ENCODE data around the gene GUK1.

The GUK1 gene

DNA sequence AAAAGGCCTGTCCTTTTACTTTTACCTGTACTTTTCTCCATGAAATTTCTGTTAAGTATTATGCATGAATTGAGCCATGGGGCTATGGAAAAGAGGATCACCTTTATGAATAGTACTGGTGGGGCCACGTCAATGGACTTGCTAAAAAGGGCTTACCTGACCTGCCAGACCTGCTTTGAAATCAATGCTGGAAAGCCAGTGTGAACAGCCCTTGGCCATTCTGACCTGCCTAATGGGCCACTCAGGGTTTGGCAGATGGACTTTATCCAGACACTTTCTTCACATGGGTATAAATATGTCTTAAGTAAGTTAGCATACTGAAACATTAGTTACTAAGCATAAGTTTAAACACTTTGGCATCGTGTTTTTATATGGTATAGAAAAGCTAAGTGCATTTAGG is 8.3 kb upstream of the GUK1 start:
- no peak for DNase-seq

DNA sequence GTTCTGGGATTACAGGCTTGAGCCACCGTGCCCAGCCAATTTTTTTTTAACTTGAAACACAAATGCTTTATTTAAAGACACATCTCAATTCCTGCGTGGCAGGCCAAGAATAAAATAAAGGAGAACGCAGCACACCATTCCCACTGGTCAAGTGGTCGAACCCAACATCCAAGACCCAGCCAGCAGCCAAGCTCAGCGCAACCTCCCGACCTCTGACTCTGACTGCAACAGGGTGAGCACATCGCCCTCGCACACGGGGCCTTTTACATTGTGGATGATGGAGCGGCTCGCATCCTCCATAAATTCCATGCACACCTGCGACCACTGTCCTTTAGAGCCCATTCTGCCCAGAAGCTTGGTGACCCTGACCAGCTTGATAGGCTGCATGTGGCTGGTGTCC is 5.5 kb upstream of the GUK1 start:
- DNase-seq = no peak

DNA sequence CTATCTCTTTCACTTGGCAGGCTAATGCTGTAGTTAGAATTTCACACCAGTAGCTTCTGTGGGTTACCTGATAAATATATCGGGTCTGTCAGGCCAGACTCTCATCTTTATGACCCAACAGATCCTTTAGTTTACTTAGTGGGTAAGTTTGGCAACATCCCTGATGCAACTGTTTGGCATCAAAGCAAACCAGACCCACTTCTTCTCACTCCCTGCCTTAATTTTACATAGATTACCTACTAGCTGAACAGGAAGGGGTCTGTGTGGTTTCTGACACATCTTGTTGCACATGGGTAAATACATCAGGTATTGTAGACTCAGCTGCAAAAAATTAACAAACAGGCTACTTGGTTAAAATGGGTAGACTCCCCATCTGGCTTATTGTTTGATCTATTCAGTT is 3.2 kb upstream of the GUK1 start:
- DNase-seq = no peak

DNA sequence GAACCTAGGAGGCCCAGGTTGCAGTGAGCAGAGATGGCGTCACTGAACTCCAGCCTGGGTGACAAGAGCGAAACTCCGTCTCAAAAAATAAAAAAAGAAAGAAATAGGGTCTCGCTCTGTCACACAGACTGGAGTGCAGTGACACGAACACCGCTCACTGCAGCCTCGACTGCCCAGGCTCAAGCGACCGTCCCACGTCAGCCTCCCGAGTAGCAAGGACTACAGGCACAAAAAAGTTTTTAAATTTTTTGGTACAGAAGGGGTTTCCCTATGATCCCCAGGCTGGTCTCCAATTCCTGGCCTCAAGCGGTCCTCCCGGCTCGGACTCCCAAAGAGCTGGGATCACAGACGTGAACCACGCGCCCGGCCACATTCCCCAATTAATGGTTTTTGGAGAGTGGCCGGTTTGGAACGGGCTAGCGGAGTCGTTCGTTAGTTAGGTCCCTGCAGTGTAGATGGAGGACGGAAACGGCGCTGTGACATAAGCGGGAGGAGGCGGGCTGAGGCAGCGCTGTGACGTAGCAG is 611 bp upstream of the GUK1 start:
- DNase-seq = no peak

DNA sequence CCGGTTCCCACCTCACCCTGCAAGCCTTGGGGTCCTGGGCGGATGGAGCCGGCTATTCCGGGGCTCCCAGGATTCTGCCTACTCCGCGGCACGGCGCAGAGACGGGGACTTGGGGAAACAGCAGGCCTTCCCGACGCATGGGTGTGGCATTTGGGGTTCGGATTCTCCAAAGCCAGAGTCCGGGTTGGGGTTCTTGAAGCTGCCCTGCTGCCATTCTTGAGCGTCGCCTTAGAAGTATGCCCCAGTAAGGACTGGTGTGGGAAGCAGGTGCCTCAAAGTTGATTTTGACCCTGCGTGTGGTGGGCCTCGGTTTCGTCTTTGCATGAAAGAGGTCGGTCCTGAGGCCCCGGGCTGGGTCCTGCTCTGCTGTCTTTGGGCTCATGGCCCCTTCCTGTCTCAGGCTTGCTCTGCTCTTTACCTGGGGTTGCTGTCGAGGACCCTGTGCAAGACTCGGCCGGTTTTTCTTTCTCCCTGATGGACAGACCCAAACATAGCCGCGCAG is 696 bp downstream of the GUK1 start:
- no peak for DNase-seq

DNA sequence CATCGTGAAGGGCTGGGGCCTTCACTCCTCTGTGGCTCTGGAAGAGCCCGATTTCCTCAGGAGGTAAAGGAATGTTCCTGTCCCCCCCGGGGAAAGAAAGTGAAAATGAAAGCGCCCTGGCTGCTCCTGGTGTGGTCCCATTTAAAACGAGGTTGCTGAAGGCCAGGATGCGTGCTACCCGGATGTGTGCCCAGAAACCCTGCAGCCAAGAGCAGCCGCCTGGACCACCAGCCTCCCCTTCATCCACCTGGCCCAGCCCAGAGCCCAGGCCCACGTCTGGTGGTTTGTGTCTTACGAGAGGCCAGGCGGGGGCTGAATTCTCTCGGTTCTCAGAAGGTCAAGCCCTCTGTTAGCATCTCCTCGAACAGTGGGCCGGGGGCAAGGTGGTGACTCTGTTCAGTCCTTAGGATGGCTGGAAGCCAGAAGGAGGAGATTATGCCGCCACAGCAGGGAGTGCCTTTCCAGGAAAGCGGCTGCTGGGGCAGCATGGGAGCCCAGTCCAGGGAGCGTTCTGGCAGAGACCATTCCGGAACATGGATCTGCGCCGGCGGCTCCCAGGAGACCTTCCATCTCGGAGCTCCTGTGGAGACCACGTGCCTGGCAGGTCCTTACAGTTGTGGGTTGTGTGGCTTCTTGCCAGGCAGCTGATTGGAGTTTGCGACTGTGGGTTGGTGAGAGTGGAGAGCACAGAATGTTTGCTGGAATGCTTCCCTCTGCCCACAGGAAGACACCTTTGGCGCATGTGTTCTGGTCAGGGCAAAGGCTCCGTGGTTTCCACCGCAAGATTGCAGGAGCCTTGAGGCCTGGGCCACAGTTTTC is 1.4 kb downstream of the GUK1 start:
- no peak for DNase-seq

DNA sequence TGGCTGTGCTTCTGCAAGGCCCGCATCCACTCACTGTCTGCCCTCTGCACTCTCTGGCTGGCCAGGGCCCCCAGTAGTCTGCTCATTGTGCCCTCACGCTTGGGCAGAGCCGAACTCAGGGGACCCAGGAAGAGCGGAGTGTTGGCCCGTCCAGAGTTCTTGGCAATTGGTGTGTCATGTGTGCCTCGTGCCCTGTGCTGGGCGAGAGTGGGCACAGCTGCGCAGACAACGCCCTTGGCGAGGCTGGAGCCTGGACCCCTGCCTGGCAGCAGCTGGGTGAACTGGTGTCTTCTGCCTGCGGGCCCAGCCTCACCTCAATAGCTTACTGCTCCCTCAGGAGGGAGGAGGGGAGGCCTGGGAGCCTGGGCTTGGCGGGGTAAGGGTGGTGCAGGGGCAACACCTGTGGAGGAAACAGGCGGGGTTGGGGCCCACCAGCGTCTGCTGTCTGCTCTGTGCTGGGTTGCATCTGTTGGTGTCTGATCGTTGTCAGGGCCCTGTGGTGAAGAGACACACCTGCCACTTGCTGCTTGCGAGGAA is 2.1 kb downstream of the GUK1 start:
- DNase-seq = no peak

DNA sequence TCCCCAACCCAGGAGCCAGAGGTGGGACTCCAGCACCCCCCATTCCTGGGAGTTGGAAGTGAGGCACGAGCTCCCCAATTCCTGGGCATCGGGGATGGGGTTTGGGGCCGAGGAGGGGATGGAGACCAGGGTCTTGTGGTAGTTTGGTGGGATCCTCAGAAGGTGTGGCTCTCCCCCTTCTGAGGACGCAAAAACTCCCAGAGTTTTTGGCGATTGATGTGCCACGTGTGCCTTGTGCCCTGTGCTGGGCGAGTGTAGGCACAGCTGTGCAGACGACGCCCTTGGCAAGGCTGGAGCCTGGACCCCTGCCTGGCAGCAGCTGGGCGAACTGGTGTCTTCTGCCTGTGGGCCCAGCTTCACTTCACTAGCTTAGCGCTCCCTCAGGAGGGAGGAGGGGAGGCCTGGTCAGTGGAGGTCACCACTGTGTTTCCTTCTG is 2.6 kb downstream of the GUK1 start:
- no peak for DNase-seq

DNA sequence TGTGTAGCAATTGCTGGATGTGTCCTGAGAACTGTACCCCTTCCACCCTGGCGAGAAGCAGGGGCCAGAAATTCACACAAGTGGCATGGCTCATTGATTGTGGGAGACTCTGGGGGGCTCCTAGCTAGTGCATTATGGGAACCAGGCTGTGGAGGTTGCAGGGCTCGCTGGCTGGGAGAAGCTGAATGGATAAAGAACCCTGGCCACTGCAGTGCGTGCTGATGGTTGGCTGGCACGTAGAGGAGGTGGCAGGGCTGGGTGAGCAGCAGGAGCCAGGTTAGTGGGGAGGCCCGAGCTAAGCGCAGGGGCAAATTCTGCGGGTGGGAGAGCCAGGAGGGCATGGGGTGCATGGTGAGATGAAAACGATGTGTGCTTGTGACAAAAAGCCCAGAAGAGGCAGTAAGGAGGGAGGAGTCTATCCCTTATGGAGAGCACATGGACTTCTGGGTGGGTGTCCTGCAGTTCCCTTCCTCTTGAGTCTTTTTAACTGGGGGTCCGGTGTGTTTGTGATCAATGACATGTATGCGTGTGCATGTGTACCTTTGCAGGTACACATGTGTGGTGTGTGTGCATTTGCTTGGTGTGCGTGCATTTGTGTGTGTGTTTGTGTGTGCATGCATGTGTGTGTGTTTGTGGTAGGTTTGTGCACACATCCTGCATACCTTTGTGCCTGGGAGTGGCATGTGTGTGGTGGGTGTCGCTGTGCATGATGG is 3.6 kb downstream of the GUK1 start:
- no peak for DNase-seq

DNA sequence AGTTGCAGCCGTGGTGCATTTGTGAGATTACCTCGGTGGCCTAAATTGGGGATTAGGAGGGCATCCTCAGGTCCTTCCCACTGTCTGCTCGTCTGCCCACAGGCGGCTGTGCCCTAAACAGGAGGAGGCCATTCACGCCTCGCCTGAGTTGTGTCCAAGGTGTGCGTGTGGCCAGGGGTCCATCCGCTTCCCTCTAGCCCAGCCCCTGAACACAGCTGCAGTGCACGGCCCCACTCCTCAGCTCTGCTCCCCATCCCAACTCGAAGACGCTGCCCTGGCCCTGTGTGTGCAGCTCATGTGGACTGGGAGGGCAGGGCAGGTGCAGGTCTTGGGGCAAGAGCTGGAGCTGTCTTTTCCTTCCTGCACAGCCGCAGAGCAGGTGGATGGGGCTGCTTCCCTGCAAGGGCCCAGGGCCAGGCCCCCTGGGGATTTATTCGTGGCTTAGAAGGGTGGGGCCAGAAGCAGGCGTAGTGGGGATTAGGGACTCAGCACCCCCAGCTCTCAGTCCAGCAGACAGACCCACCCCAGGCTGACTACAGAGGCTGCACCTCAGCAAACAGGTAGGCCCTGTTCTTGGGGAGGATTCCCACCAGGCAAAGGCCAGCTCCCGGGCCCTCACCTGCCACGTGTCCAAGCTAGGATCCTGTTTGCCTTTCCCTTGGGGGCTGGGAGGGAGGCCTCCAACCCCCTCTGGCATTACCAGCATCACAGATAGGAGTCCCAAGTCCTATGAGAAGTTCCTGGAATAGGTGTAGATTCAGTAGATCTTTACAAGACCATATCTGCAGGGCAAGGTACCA is 4.3 kb downstream of the GUK1 start:
- DNase-seq = no peak

DNA sequence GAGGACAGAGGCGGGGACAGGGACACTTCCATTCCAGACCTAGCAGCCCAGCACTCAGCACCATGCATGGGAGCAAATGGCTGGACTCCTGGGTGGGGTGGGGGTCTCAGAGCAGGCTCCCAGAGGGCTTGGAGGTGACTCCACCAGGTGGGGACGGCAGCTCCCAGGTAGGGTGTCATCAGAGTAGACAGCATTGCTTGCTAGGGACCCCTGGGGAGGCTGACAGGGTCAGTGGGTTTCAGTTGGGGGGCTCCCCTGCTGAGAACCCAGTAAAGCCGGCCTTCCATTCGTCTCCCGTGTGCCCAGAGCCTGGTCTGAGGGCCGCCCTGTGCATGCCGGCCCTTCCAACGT is 4.9 kb downstream of the GUK1 start:
- no peak for DNase-seq

DNA sequence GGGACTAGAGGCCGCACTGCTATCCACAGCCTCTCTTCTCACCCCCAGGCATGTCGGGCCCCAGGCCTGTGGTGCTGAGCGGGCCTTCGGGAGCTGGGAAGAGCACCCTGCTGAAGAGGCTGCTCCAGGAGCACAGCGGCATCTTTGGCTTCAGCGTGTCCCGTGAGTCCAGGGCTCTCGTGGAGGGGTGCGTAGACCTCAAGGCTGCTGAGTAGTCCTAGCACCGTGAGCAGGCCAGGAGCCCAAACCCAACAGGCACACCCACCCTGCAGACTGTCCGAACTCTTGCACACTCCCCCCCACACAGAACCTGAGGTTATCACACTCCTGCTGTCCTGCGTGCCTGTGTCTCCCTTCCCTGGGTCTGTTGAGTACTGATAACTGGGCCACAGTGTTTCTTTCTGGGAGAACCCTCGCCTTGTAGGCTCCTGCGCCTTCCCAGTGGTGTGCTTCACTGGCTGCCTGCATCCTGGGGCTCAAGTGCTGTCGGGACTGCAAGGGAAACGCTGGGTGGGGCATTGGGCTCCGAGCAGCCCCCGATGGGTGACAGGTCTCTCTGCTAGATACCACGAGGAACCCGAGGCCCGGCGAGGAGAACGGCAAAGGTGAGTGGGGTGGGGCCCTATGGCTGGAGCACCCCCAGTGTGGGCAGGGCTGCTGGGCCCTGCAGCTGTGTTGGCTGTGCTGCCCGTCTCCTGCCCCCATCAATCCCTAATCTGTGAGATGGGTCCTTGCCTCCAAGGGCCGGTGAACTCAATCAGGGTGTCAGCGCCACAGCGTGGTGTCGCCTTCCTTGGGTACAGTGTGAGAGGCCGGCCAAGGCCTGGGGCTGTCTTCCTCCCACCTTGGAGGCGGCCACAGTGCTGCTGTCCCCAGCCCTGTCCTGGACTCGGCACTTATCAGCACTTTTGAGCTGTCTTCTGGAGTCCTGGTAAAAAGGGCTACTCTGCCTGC is 5.7 kb downstream of the GUK1 start:
- DNase-seq = no peak

DNA sequence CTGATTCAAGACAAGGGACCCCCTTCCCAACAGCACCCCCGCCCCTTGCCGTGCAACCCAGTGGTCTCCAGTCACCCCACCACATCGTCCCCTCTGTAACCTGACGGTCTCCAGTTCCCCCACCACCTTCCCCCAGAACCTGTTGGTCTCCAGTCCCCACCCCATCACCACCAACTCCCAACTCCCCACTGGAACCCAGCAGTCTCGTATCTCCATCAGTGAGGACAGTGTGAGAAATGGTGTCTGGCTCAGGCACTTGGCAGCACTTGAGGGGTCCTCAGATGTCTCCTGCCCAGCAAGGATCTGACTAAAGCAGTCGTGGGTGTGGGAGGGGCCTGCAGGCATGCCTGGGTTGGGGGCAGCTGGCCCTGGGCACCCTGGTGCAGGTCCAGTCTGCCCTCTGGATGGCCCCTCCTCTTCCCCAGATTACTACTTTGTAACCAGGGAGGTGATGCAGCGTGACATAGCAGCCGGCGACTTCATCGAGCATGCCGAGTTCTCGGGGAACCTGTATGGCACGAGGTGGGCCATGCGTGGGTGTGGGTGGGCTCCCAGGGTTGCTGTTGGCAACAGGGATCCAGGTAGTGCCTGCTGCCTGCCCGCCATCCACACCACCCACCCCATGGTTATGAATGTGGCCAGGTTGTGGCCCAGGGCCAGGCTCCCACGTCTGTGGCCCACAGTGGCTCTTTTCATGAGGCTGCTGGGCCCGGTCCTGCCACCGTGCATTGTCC is 6.5 kb downstream of the GUK1 start:
- no peak for DNase-seq

DNA sequence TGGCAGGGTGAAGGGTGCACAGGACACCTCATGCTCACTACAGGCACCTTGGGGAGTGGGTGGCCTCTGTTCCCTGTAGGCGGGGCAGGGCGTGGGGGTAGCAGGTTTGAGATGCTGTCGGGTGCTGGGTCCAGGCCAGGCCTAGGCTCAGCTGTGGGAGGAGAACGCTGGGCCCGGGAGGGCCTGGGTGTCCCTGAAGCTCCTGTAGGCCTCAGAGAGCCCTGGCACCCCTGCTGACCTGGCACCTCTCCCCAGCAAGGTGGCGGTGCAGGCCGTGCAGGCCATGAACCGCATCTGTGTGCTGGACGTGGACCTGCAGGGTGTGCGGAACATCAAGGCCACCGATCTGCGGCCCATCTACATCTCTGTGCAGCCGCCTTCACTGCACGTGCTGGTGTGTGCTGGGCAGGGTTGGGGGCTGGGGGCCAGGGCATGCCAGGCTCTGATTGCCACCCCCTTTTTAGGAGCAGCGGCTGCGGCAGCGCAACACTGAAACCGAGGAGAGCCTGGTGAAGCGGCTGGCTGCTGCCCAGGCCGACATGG is 7.1 kb downstream of the GUK1 start:
- no peak for DNase-seq

DNA sequence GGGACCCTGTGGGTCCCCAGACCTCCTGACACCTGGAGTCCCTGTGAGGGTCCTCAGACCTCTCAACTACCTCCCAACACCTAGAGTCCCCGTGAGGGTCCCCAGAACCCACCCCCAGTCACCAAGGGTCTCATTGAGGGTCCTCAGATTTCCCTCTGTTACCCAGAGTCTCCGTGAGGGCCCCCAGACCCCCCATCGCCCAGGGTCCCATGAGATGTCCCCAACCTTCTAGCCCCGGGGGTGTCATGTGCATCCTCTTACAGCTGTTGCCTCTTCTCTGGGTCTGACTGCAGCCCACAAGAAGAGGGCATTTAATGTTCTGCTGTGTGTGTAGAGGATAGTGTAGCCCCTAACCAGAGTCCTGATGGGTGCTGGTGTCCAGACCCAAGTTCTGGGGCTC is 7.7 kb downstream of the GUK1 start:
- no peak for DNase-seq

DNA sequence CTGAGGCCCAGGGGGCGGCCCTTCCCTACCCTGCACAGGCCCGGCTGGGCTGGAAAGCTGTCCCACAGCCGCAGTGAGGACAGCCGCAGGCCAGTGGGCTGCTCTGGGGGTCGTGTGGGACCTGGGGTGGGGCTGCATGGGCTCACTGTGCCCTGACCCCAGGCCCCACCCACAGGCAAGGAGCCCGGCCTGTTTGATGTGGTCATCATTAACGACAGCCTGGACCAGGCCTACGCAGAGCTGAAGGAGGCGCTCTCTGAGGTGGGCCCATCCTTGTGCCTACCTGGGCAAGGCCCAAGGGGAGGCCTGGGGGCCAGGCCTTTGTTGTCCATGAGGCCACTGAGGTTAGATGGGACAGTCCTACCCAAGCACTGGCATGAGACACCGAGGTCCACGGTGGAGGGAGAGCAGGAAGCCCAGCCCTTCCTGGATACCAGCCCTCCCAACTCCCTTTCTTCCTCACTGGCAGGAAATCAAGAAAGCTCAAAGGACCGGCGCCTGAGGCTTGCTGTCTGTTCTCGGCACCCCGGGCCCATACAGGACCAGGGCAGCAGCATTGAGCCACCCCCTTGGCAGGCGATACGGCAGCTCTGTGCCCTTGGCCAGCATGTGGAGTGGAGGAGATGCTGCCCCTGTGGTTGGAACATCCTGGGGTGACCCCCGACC is 8.2 kb downstream of the GUK1 start:
- no peak for DNase-seq

DNA sequence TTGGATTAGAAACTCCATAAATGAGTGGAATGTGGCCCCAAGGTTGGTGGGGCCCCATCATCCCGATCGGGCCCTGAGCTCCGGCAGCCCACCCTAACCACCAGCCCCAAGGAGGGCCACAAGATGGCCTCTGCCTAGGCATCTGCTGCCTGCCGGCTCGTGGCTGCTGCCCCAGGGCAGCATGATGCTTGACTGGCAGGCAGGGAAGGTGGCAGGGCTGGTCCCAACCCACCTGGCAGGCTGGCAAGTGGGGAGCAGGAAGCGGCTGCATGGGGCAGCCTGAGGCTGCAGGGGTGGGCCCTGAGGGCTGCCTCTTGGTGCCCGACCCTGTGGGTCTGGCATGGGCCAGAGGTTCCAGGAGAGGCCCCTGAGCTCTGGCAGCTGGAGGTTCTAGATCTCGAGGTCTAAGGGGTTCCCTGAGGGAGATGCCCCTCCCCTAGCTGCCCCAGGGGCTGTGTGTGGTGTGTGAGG is 8.9 kb downstream of the GUK1 start:
- no peak for DNase-seq

DNA sequence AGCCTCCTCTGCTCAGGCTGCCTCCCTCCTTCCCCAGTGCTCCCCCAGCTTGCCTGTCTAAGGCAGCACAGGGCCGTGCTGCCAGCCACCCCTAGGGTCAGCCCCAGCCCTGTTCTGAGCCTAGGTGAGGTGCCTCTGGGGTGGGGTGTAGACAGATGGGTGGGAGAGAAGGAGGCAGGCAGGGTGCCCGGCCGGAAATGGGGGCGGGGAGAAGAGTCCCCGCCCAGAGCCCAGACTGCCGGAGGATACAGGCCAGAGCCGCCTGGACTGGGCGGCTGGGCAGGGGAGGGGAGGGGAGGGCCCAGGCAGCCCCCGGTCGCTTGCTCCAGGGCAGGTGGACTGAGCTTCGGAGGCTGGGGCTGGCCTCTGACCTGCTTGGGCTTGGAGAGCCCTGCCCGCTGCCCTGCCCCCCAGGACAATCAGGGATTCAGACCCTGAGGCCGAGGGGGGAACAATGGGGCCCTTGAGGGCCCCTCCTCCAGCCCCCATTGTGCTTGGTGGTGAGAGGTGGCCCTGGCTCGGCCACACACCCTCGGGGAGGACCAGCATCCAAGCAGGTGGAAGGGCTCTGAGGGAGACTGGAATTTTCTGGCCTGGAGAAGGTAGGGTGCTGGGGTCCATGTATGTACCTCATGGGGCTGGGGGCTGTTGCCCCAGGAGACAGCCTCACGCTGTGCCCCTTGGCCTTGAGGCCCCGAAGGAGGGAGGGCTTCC is 9.5 kb downstream of the GUK1 start, which contains the start of gene GJC2:
Gene GJC2 (plus strand): TSS at position 525 of the 714 bp plus-strand sequence. CDS start 7,829 bp downstream, outside the sequence.
- no peak for DNase-seq

DNA sequence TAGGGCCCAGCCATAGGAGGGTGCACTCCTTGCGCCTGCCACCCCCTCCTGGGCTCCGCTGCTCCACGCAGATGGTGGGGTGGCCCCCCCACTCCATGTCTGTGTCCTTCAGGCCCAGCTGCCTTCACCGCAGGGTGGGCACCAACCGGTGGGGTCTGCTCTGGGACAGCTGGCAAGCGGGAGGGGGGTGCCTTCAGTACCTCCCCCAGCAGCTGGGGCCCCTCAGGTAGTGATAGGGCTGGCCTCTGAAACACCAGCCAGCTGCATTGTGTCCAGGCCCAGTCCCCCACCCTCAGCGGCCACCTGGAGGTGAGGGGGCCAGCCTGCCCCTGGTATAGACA is 10.0 kb downstream of the GUK1 start:
- no peak for DNase-seq
